ENCODE results near the gene UBR3.

UBR3 gene

GRCh38 chr2:169997140-169997887, 170.1 kb downstream of the UBR3 start:
- TF ChIP-seq FOXM1 (IDR thresholded peaks at IDR 0.05; ENCODE audit: borderline replicate concordance, low read depth) (no peak), NFIC (IDR thresholded peaks at IDR 0.05) (no peak), TEAD4 (IDR thresholded peaks at IDR 0.05) (no peak), TAF1 (IDR thresholded peaks at IDR 0.05; ENCODE audit: low read depth) (no peak), CREB1 (IDR thresholded peaks at IDR 0.05; ENCODE audit: low read depth) (no peak), CEBPB (IDR thresholded peaks at IDR 0.05) (no peak), USF1 (IDR thresholded peaks at IDR 0.05) (no peak), REST (IDR thresholded peaks at IDR 0.05; ENCODE audit: low read depth) (no peak), ZBTB7A (IDR thresholded peaks at IDR 0.05; ENCODE audit: low read depth) (no peak), EGR1 (IDR thresholded peaks at IDR 0.05) (no peak), RAD21 (IDR thresholded peaks at IDR 0.05; ENCODE audit: low read depth) (no peak), YY1 (IDR thresholded peaks at IDR 0.05; ENCODE audit: low read depth) (no peak), TCF12 (IDR thresholded peaks at IDR 0.05; ENCODE audit: low read depth) (no peak), MAX (IDR thresholded peaks at IDR 0.05) (no peak), EP300 (IDR thresholded peaks at IDR 0.05; ENCODE audit: borderline replicate concordance) (no peak)

GRCh38 chr2:169999054-169999453, 171.8 kb downstream of the UBR3 start:
- TF ChIP-seq ZBTB7A (IDR thresholded peaks at IDR 0.05; ENCODE audit: low read depth): no peak
- TF ChIP-seq CEBPB (IDR thresholded peaks at IDR 0.05): no peak
- TF ChIP-seq TCF12 (IDR thresholded peaks at IDR 0.05; ENCODE audit: low read depth): no peak
- no peak for TF ChIP-seq TAF1 (IDR thresholded peaks at IDR 0.05; ENCODE audit: low read depth)

- TF ChIP-seq FOXM1 (IDR thresholded peaks at IDR 0.05; ENCODE audit: borderline replicate concordance, low read depth): no peak
- TF ChIP-seq MAX (IDR thresholded peaks at IDR 0.05): no peak
- no peak for TF ChIP-seq ZBTB7A (IDR thresholded peaks at IDR 0.05; ENCODE audit: low read depth)
- no peak for TF ChIP-seq YY1 (IDR thresholded peaks at IDR 0.05; ENCODE audit: low read depth)
- TF ChIP-seq USF1 (IDR thresholded peaks at IDR 0.05): no peak
- no peak for TF ChIP-seq TAF1 (IDR thresholded peaks at IDR 0.05; ENCODE audit: low read depth)
- no peak for TF ChIP-seq CREB1 (IDR thresholded peaks at IDR 0.05; ENCODE audit: low read depth)
These were observed 174.8 kb downstream of the UBR3 start for GRCh38 chr2:170002096-170002495.

- no peak for TF ChIP-seq EGR1 (IDR thresholded peaks at IDR 0.05)
- no peak for TF ChIP-seq RAD21 (IDR thresholded peaks at IDR 0.05; ENCODE audit: low read depth)
- TF ChIP-seq MAX (IDR thresholded peaks at IDR 0.05): no peak
- no peak for TF ChIP-seq FOXM1 (IDR thresholded peaks at IDR 0.05; ENCODE audit: borderline replicate concordance, low read depth)
- no peak for TF ChIP-seq NFIC (IDR thresholded peaks at IDR 0.05)
- no peak for TF ChIP-seq CREB1 (IDR thresholded peaks at IDR 0.05; ENCODE audit: low read depth)
- TF ChIP-seq ZBTB7A (IDR thresholded peaks at IDR 0.05; ENCODE audit: low read depth): no peak
- TF ChIP-seq TAF1 (IDR thresholded peaks at IDR 0.05; ENCODE audit: low read depth): no peak
- TF ChIP-seq TCF12 (IDR thresholded peaks at IDR 0.05; ENCODE audit: low read depth): no peak
- TF ChIP-seq USF1 (IDR thresholded peaks at IDR 0.05): no peak
- TF ChIP-seq REST (IDR thresholded peaks at IDR 0.05; ENCODE audit: low read depth): no peak
- no peak for TF ChIP-seq TEAD4 (IDR thresholded peaks at IDR 0.05)
These were observed 178.4 kb downstream of the UBR3 start for GRCh38 chr2:170005702-170006101.

- TF ChIP-seq MAX (IDR thresholded peaks at IDR 0.05) (no peak), EP300 (IDR thresholded peaks at IDR 0.05; ENCODE audit: borderline replicate concordance) (no peak), EGR1 (IDR thresholded peaks at IDR 0.05) (no peak), TEAD4 (IDR thresholded peaks at IDR 0.05) (no peak), ZBTB7A (IDR thresholded peaks at IDR 0.05; ENCODE audit: low read depth) (no peak), NFIC (IDR thresholded peaks at IDR 0.05) (no peak), TAF1 (IDR thresholded peaks at IDR 0.05; ENCODE audit: low read depth) (no peak), REST (IDR thresholded peaks at IDR 0.05; ENCODE audit: low read depth) (no peak), CEBPB (IDR thresholded peaks at IDR 0.05) (no peak), RAD21 (IDR thresholded peaks at IDR 0.05; ENCODE audit: low read depth) (no peak), FOXM1 (IDR thresholded peaks at IDR 0.05; ENCODE audit: borderline replicate concordance, low read depth) (no peak), TCF12 (IDR thresholded peaks at IDR 0.05; ENCODE audit: low read depth) (no peak), CREB1 (IDR thresholded peaks at IDR 0.05; ENCODE audit: low read depth) (no peak), USF1 (IDR thresholded peaks at IDR 0.05) (no peak), YY1 (IDR thresholded peaks at IDR 0.05; ENCODE audit: low read depth) (no peak)
These were observed 179.5 kb downstream of the UBR3 start for GRCh38 chr2:170006587-170007325.
